Lower leg skin (tissue), 3 donors: ENCODE results near the gene AGRP.

Source experiments
- POLR2A ChIP-seq, 2 donors: fragments of 450-650 bp; IDR thresholded peaks; one replicate each; pipeline ENCODE4 v1.6.1; 2016 to 2017; ENCODE audit warnings: antibody characterized with exemption in 2 of 2, mild to moderate bottlenecking in 1 of 2, moderate library complexity in 1 of 2
- TF ChIP-seq, protein P1 (sequence below), 3 donors: fragments of 450-650 bp; IDR thresholded peaks; one replicate each; pipeline ENCODE4 v1.5.1; 2016; ENCODE audit warnings: antibody characterized with exemption in 3 of 3, mild to moderate bottlenecking in 3 of 3, moderate library complexity in 2 of 3

- TF ChIP-seq POLR2A (IDR thresholded peaks at IDR 0.05): no peak
- TF ChIP-seq, protein P1, sequence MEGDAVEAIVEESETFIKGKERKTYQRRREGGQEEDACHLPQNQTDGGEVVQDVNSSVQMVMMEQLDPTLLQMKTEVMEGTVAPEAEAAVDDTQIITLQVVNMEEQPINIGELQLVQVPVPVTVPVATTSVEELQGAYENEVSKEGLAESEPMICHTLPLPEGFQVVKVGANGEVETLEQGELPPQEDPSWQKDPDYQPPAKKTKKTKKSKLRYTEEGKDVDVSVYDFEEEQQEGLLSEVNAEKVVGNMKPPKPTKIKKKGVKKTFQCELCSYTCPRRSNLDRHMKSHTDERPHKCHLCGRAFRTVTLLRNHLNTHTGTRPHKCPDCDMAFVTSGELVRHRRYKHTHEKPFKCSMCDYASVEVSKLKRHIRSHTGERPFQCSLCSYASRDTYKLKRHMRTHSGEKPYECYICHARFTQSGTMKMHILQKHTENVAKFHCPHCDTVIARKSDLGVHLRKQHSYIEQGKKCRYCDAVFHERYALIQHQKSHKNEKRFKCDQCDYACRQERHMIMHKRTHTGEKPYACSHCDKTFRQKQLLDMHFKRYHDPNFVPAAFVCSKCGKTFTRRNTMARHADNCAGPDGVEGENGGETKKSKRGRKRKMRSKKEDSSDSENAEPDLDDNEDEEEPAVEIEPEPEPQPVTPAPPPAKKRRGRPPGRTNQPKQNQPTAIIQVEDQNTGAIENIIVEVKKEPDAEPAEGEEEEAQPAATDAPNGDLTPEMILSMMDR (IDR thresholded peaks at IDR 0.05): no peak
Measured at GRCh38 chr16:67442581-67443255, 40.6 kb downstream of the AGRP start.
